LNCAP (cell line): ENCODE results near the gene ATP6V0A1.

Source experiments
- TF ChIP-seq, protein P1 (sequence below): fragments of 450-650 bp; IDR thresholded peaks from 2 replicates; pipeline ENCODE4 v1.5.1; 2017; ENCODE audit warnings: mild to moderate bottlenecking

ATP6V0A1 gene

DNA sequence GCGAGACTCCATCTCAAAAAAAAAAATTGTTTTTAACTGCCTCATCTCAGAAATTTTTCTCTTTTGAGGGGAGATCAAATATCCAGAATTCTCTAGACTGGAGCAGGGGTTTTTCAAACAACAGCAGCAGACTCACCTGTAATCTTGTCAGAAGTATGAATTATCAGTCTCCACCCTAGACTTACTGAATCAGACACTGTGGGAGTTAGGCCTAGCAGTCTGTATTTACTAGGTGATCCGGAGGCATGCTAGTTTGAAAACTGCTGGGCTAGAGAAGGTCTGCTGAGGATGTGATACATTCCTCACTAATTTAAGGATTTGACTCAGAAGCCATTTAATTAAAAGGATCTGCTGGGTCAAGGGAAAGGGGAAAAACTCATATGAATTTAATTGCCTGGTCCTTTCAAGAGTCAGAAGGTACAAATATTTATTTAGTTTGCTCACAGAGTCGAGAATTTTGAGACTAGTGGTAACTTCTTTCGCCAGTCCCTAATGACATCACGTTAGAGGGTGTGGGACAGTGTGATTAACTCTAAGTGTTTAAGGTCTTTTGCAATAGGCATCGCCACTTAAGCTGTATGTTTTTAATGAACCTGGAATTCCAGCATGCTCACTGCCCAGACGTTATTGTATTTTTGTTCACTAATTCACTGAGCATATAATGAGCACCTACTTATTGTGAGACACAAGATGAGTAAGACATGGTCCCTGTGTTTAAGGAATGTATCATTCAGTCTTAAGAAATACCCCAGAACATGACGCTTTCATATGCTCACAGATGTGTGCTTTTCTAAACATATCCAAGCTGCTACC, 14.2 kb downstream of the ATP6V0A1 start:
- TF ChIP-seq, protein P1, sequence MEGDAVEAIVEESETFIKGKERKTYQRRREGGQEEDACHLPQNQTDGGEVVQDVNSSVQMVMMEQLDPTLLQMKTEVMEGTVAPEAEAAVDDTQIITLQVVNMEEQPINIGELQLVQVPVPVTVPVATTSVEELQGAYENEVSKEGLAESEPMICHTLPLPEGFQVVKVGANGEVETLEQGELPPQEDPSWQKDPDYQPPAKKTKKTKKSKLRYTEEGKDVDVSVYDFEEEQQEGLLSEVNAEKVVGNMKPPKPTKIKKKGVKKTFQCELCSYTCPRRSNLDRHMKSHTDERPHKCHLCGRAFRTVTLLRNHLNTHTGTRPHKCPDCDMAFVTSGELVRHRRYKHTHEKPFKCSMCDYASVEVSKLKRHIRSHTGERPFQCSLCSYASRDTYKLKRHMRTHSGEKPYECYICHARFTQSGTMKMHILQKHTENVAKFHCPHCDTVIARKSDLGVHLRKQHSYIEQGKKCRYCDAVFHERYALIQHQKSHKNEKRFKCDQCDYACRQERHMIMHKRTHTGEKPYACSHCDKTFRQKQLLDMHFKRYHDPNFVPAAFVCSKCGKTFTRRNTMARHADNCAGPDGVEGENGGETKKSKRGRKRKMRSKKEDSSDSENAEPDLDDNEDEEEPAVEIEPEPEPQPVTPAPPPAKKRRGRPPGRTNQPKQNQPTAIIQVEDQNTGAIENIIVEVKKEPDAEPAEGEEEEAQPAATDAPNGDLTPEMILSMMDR = no peak

DNA sequence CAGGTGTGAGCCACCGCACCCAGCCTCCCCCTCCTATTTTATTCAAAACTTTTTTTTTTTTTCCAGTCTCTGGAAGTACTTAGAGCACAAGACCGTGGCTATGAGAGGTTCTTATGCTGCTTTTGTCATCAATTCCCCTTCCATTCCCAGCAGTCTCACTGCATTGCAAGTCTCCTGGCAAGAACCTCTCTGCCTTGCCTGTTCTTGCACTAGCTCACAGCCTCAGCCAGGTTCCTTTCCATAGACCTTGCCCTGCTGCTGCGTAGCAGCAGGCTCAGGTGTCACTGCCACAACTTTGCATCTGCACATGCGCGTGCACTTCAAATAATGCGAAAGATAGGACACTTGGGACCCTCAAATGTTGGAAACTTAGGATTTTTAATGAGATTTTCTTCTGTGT, 15.6 kb downstream of the ATP6V0A1 start:
- TF ChIP-seq, protein P1 = no peak

DNA sequence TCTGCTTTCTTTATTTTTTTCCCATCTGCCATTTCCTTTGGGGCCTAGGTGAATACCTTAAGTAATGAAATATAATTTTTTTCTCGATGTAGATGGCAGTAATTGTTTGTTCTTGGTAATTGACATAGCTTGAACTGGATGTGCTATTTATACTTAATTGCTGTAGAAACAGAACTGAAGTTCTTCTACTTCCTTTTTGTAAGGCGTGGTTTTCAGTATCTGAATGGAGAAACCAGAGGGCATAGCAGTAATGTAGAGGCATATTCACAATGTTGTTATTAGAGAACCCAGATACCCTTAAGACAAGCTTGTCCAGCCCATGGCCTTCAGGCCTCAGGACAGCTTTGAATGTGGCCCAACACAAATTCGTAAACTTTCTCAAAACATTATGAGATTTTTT, 16.4 kb downstream of the ATP6V0A1 start:
- TF ChIP-seq, protein P1 = no peak

- TF ChIP-seq, protein P1 = no peak
These were observed 17.2 kb downstream of the ATP6V0A1 start for GRCh38 chr17:42475835-42476234.

DNA sequence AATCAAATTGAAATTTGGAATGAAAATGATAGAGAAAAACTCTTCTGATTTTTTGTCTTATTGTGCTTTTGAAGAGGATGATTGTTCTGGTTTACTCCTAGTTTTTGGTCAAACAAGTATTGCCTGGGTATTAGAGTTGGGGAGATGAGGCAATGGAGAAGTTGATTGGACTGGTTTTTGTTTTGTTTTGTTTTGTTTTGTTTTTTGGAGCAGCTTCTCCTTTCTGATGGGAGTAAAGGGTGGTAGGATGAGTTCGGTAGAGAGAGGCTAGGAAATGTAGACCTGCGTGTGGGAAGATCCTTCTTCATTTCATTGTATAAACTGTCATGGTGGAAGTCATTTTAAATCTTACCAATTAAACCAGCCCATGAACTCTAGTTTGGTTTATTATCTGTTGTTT, 17.7 kb downstream of the ATP6V0A1 start:
- TF ChIP-seq, protein P1 = no peak

DNA sequence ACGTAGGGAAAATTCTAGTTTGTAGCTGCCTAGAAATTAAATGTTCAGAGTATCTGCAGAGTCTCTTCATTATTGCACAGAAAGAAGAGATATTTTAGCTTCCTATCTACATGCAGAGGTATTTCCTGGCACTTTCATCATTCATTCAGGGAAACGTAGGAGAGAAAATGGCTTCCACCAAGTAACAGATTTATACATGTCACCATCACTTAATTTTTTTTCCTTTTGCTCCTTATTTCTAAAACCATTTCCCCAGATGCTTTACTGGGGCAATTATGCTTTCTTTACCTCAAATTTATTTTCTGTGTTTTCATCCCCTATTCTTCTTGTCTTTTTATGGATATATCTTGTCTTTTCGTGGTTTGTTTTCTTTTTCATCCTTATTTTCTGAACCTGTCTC, 18.5 kb downstream of the ATP6V0A1 start:
- TF ChIP-seq, protein P1 = no peak

GRCh38 chr17:42484304-42484703, 25.6 kb downstream of the ATP6V0A1 start:
- TF ChIP-seq, protein P1 = no peak

- TF ChIP-seq, protein P1 = no peak
These were observed 27.0 kb downstream of the ATP6V0A1 start for GRCh38 chr17:42485680-42486079.
